ENCODE data around the gene GATAD2A. TPM values are rescaled to one million over a fixed set of nuclear protein-coding genes. Genes with fewer than 3 reads are reported as not detected.

The GATAD2A gene
- total and polyA plus RNA-seq, 2 of the 13 experiments (the other 11 are each of a cell fraction or from before 2014, with no cell fraction given), result 16.8 to 28.6 TPM

DNA sequence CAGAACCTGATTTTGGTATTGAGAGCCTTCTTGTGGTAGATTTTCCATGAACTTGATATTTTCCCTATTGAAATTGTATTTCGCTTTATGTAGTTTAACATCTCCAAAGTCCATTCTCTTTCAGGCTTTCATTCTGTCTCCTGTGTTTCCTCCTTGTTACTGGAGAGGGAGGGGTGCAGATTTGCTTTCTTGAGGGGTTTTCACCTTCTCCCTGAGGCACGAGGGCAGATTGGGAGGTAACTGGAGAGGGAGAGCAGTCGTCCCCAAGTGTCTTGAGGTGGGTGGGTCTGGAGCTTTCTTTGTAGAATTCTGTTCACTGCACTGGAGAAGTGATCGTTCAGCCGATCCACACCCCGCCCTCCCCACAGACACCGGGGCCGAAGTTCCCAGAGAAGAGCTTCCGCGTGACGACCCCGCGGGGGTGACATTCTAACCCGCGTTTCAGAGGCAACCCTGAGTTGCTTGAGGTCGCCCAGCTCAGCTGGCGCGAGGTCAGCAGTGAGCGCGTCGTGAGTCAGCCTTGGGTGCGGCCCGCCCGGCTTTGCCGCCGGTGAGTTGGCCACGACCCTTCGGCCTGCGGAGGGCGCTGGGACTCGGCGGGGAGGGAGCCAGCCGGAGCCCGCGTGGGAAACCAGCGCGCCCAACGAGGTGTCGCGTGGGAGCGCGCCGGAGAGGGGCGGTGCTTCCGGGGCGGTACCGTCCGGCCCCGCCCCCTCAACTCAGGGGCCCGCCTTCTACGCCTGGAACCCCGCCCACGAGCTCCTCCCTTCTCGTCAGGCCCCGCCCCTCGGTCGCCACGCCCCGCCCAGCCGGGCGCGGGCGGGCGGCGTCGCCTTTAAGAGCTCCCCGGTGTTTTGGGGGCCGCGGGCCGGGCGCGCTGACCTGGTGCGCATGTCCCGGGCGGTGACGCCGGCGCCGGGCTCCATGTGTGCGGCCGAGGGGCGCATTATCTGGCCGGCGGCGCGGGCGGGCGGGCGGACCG lies at the start of gene GATAD2A (continued):
- TF ChIP-seq, protein P1, sequence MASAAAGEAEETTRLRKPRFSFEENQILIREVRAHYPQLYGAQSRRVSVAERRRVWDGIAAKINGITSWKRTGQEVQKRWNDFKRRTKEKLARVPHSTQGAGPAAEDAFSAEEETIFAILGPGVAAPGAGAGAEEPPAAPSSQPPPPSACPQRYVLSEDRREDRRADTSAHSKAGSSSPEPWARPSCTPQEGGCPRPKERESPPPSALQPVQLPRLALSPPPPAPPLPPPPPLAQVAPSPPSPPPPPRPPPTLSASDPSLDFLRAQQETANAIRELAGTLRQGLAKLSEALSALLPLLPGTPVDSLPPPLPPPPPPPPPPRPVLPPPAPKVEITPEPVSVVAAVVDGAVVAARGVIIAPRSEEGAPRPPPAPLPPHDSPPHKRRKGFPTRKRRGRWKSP (CRISPR knock-in tag; IDR thresholded peaks at IDR 0.05), result peak; percentile 66
- TF ChIP-seq, protein P2, sequence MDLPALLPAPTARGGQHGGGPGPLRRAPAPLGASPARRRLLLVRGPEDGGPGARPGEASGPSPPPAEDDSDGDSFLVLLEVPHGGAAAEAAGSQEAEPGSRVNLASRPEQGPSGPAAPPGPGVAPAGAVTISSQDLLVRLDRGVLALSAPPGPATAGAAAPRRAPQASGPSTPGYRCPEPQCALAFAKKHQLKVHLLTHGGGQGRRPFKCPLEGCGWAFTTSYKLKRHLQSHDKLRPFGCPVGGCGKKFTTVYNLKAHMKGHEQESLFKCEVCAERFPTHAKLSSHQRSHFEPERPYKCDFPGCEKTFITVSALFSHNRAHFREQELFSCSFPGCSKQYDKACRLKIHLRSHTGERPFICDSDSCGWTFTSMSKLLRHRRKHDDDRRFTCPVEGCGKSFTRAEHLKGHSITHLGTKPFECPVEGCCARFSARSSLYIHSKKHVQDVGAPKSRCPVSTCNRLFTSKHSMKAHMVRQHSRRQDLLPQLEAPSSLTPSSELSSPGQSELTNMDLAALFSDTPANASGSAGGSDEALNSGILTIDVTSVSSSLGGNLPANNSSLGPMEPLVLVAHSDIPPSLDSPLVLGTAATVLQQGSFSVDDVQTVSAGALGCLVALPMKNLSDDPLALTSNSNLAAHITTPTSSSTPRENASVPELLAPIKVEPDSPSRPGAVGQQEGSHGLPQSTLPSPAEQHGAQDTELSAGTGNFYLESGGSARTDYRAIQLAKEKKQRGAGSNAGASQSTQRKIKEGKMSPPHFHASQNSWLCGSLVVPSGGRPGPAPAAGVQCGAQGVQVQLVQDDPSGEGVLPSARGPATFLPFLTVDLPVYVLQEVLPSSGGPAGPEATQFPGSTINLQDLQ (CRISPR knock-in tag; IDR thresholded peaks at IDR 0.05), result peak; percentile 95
- peak; percentile 65; the same call in 1 of the 2 replicates for TF ChIP-seq ZNF225 (CRISPR knock-in tag; IDR thresholded peaks at IDR 0.05)
- no peak for TF ChIP-seq RBM39 (IDR thresholded peaks at IDR 0.05; ENCODE audit: low read depth, low read length, poor library complexity, severe bottlenecking)
- peak; percentile 88 for TF ChIP-seq ZBTB38 (CRISPR knock-in tag; IDR thresholded peaks at IDR 0.05)
- TF ChIP-seq ZNF451 (CRISPR knock-in tag; IDR thresholded peaks at IDR 0.05), result peak; percentile 82
- no peak for TF ChIP-seq ZNF432 (CRISPR knock-in tag; IDR thresholded peaks at IDR 0.05; ENCODE audit: borderline replicate concordance)
- peak; percentile 97 for TF ChIP-seq ATF7-NPFF (CRISPR knock-in tag; IDR thresholded peaks at IDR 0.05; ENCODE audit: low read depth)
- TF ChIP-seq THYN1 (CRISPR knock-in tag; IDR thresholded peaks at IDR 0.05; ENCODE audit: borderline replicate concordance, low read depth), result peak; percentile 53; the same call in 1 of the 2 replicates
- peak; percentile 64; the same call in 1 of the 2 replicates for TF ChIP-seq RARA (CRISPR knock-in tag; IDR thresholded peaks at IDR 0.05)
- peak; percentile 93 for TF ChIP-seq MED13 (CRISPR knock-in tag; IDR thresholded peaks at IDR 0.05)
- TF ChIP-seq ETV6 (CRISPR knock-in tag; conservative IDR thresholded peaks at IDR 0.05), result peak; percentile 72; the same call in 1 of the 2 replicates
- peak; percentile 81; the same call in 1 of the 2 replicates for TF ChIP-seq ZSCAN30 (CRISPR knock-in tag; IDR thresholded peaks at IDR 0.05)
- peak; percentile 90; the same call in 2 of the 3 replicates for TF ChIP-seq MXI1 (IDR thresholded peaks at IDR 0.05; ENCODE audit: borderline replicate concordance, low read depth, low read length)
- no peak for TF ChIP-seq TCF7 (IDR thresholded peaks at IDR 0.05; ENCODE audit: low read depth)
- TF ChIP-seq GLI4 (CRISPR knock-in tag; IDR thresholded peaks at IDR 0.05; ENCODE audit: borderline replicate concordance), result peak; percentile 79; the same call in 1 of the 2 replicates
- TF ChIP-seq, protein P3, sequence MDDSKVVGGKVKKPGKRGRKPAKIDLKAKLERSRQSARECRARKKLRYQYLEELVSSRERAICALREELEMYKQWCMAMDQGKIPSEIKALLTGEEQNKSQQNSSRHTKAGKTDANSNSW (CRISPR knock-in tag; IDR thresholded peaks at IDR 0.05; ENCODE audit: borderline replicate concordance), result peak; percentile 84; the same call in 1 of the 2 replicates
- TF ChIP-seq RAD21 (CRISPR knock-in tag; IDR thresholded peaks at IDR 0.05), result peak; percentile 44
- no peak for TF ChIP-seq SIN3B (IDR thresholded peaks at IDR 0.05; ENCODE audit: low read length)
- 0 out of 2 replicates have a peak, but pooled peaks have one; percentile 90 for TF ChIP-seq ZNF839 (CRISPR knock-in tag; IDR thresholded peaks at IDR 0.05; ENCODE audit: borderline replicate concordance)
- no peak for TF ChIP-seq FOXK1 (CRISPR knock-in tag; IDR thresholded peaks at IDR 0.05; ENCODE audit: borderline replicate concordance, low read depth)
- TF ChIP-seq ZNF446 (CRISPR knock-in tag; IDR thresholded peaks at IDR 0.05), result peak; percentile 29; the same call in 1 of the 2 replicates
- 0 out of 2 replicates have a peak, but pooled peaks have one; percentile 48 for TF ChIP-seq ZNF713 (CRISPR knock-in tag; IDR thresholded peaks at IDR 0.05)
- TF ChIP-seq ZNF569 (CRISPR knock-in tag; IDR thresholded peaks at IDR 0.05; ENCODE audit: borderline replicate concordance), result no peak
- TF ChIP-seq NFE2 (CRISPR knock-in tag; IDR thresholded peaks at IDR 0.05), result no peak
